Measurements from ENCODE around the gene OSM.

DNA sequence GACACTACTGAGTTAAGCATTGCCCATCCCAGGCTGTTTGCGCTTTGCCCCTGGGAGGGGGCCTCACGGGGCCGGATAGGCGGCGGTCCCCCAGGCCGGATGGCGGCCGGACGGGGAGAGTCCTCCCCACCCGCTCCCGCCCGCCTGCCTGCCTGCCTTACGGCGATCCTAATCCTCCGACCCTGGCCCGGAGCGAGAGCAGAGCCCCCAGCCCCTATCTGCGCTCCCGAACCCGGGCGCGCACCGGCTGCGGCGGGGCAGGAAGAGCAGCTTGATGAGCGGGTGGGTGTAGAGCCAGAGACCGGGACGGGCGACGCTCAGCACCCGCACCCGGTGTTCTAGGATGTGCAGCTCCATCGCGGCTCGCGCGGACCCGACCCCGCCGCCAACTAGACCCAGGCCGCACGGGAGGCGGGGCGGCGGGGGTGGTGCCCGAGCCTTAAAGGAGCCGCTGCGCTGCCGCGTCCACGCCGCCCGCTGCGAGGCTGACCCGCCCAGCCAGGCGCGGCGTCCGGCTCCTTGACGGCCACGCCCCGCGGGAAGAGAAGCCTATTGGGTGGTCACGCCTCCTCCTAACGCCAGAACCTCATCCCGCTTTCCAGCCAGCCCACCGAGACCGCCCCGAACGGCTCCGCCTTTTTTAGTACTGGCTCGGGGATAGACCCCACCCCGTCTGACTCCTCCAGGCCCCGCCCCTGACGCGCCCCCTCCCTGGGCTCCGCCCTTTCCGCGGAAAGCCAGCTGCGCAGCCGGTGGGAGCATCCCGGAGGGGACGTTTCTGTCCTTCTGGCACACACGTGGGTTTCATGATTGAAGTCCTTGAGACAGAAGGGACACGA is 22.7 kb upstream of the OSM start, which contains the start of gene CASTOR1:
- TF ChIP-seq GATA2 (IDR thresholded peaks at IDR 0.05; ENCODE audit: low read depth, low read length) (no peak), GATA3 (IDR thresholded peaks at IDR 0.05; ENCODE audit: low read depth, low read length) (no peak)
